HCT116 (cell line): ENCODE measurements around the gene PBX1. TPM values are rescaled to one million over a fixed set of nuclear protein-coding genes. Genes with fewer than 3 reads are reported as not detected.

ENCODE experiments used
- ATAC-seq: fragments of 200-7000 bp; cut with Tn5 transposase; 2 replicates; pipeline ENCODE4 v1.9.1; 2020; ENCODE audit warnings: mild to moderate bottlenecking, moderate library complexity
- BruUV-seq: library from RNA; stranded (reverse); fragments of 400-500 nt; replicated peaks from 2 replicates; lab custom pipeline; 2021; lab: Mats Ljungman, UMichigan
- CTCF ChIA-PET: fragments of 300-600 bp; sonication (Branson Sonifier 250); formaldehyde crosslinking; loops from one replicate; lab custom pipeline; 2021; ENCODE audit warnings: antibody characterized with exemption; lab: Charles Lee
- POLR2A ChIA-PET: fragments of 300-600, 350-600 bp; sonication (Branson Sonifier 250); formaldehyde crosslinking; loops from one replicate; lab custom pipeline; 2021; ENCODE audit warnings: antibody characterized with exemption; lab: Charles Lee
- RAD21 ChIA-PET, 2 experiments: fragments of 300-600 bp; sonication (Branson Sonifier 250); formaldehyde crosslinking; loops; one replicate each; lab custom pipeline; 2023; ENCODE audit warnings: low total read pairs in 2 of 2; ENCODE audit not compliant: uncharacterized antibody in 2 of 2, unreplicated experiment in 2 of 2, low non-redundant PET in 1 of 2; lab: Charles Lee
- DNase-seq: peaks from one replicate; pipeline ENCODE4 v3.0.0-alpha.2; 2010; ENCODE audit warnings: low read depth, low spot score
- H2AFZ ChIP-seq: fragments of 200-600 bp; shearing (Covaris generic), sonication (generic); 2 replicates; pipeline ENCODE4 v1.6.1; 2017; ENCODE audit warnings: low read depth, mixed run types, mixed read lengths, antibody characterized with exemption, low read length; ENCODE audit not compliant: poor library complexity, severe bottlenecking
- H3K27ac ChIP-seq: 2 replicates; pipeline ENCODE4 v1.5.1; 2012; ENCODE audit warnings: low read depth, low read length
- H3K27me3 ChIP-seq: fragments of 200-600 bp; sonication (generic); 2 replicates; pipeline ENCODE4 v1.6.1; 2016; ENCODE audit warnings: mixed run types, low read length, mixed read lengths; ENCODE audit not compliant: insufficient read depth
- H3K36me3 ChIP-seq, 2 experiments: fragments of 200-500 bp in 1 of 2; fragments of 200-600 bp in 1 of 2; sonication (Bioruptor generic) in 1 of 2; sonication (generic) in 1 of 2; 2 replicates each; pipeline versions ENCODE4 v1.5.1 to v1.6.1; 2014 to 2016; ENCODE audit warnings: low read length in 2 of 2, inconsistent platforms in 1 of 2, mixed read lengths in 1 of 2, mixed run types in 1 of 2; ENCODE audit not compliant: insufficient read depth in 2 of 2, control insufficient read depth in 1 of 2
- H3K4me1 ChIP-seq, 2 experiments: fragments of 200-600 bp in 1 of 2; sonication (generic) in 1 of 2; 2 replicates each; pipeline versions ENCODE4 v1.5.1 to v1.6.1; 2012 to 2017; ENCODE audit warnings: low read length in 2 of 2, inconsistent platforms in 1 of 2, mild to moderate bottlenecking in 1 of 2, mixed read lengths in 1 of 2, mixed run types in 1 of 2, moderate library complexity in 1 of 2; ENCODE audit not compliant: insufficient read depth in 2 of 2, control insufficient read depth in 1 of 2
- H3K4me2 ChIP-seq: fragments of 200-600 bp; sonication (generic); 2 replicates; pipeline ENCODE4 v1.6.1; 2017; ENCODE audit warnings: mixed run types, low read length, mixed read lengths
- H3K4me3 ChIP-seq, 2 experiments: fragments of 200-600 bp in 1 of 2; sonication (generic) in 1 of 2; replicated peaks in 1 of 2; 2 replicates each; pipeline ENCODE4 v1.5.1; 2011 to 2016; ENCODE audit warnings: low read length in 2 of 2, control low read depth in 1 of 2, low read depth in 1 of 2, mild to moderate bottlenecking in 1 of 2, mixed read lengths in 1 of 2, mixed run types in 1 of 2
- H3K79me2 ChIP-seq: fragments of 200-600 bp; sonication (generic); 2 replicates; pipeline ENCODE4 v1.6.1; 2017; ENCODE audit warnings: mild to moderate bottlenecking, mixed run types, low read length, moderate library complexity, mixed read lengths; ENCODE audit not compliant: insufficient read depth
- H3K9ac ChIP-seq: fragments of 200-600 bp; sonication (generic); 2 replicates; pipeline ENCODE4 v1.6.1; 2016; ENCODE audit warnings: low read length, mixed read lengths
- H3K9me2 ChIP-seq: fragments of 200-600 bp; sonication (generic), shearing (Covaris generic); 2 replicates; pipeline ENCODE4 v1.6.1; 2017; ENCODE audit warnings: mixed run types, mild to moderate bottlenecking, moderate library complexity; ENCODE audit not compliant: insufficient read depth
- H3K9me3 ChIP-seq, 2 experiments: fragments of 200-500 bp in 1 of 2; fragments of 200-600 bp in 1 of 2; sonication (Bioruptor generic) in 1 of 2; sonication (generic) in 1 of 2; 2 replicates each; pipeline ENCODE4 v1.6.1; 2014 to 2017; ENCODE audit warnings: low read length in 2 of 2, mixed read lengths in 2 of 2, inconsistent platforms in 1 of 2, low read depth in 1 of 2, mild to moderate bottlenecking in 1 of 2, mixed run types in 1 of 2, moderate library complexity in 1 of 2; ENCODE audit not compliant: control insufficient read depth in 1 of 2, insufficient read depth in 1 of 2
- H4K20me1 ChIP-seq: fragments of 200-600 bp; sonication (generic), shearing (Covaris generic); 2 replicates; pipeline ENCODE4 v1.6.1; 2017; ENCODE audit warnings: mixed run types, mild to moderate bottlenecking, moderate library complexity; ENCODE audit not compliant: insufficient read depth
- CBX3 ChIP-seq: IDR thresholded peaks from 2 replicates; pipeline ENCODE4 v1.6.1; 2012; ENCODE audit warnings: low read depth
- CEBPB ChIP-seq: IDR thresholded peaks from 2 replicates; pipeline ENCODE4 v1.6.1; 2012; ENCODE audit warnings: low read depth
- ELF1 ChIP-seq: IDR thresholded peaks from 2 replicates; pipeline ENCODE4 v1.6.1; 2012; ENCODE audit warnings: low read depth, borderline replicate concordance
- EZH2 ChIP-seq: fragments of 200-600 bp; sonication (generic); IDR thresholded peaks from 2 replicates; pipeline ENCODE4 v1.6.1; 2017; ENCODE audit warnings: antibody characterized with exemption, mixed run types
- FOSL1 ChIP-seq: IDR thresholded peaks from 2 replicates; pipeline ENCODE4 v1.6.1; 2012; ENCODE audit warnings: low read depth
- JUND ChIP-seq: IDR thresholded peaks from 2 replicates; pipeline ENCODE4 v1.6.1; 2012
- POLR2A ChIP-seq: IDR thresholded peaks from 2 replicates; pipeline ENCODE4 v1.7.0; 2011; ENCODE audit warnings: borderline replicate concordance; ENCODE audit not compliant: insufficient read depth, insufficient read length; ENCODE audit errors: extremely low read depth
- RAD21 ChIP-seq: IDR thresholded peaks from 2 replicates; pipeline ENCODE4 v1.6.1; 2012; ENCODE audit warnings: low read depth, mild to moderate bottlenecking
- SIN3A ChIP-seq: IDR thresholded peaks from 2 replicates; pipeline ENCODE4 v1.6.1; 2012; ENCODE audit warnings: low read depth
- TCF7L2 ChIP-seq: IDR thresholded peaks from 2 replicates; pipeline ENCODE4 v1.7.0; 2011; ENCODE audit warnings: borderline replicate concordance, inconsistent platforms; ENCODE audit not compliant: insufficient read depth, insufficient read length; ENCODE audit errors: extremely low read depth
- ZFX ChIP-seq: fragments of 450-650 bp; IDR thresholded peaks from 2 replicates; pipeline ENCODE4 v1.6.1; 2017
- ZNF274 ChIP-seq: fragments of 200-500 bp; sonication (Bioruptor generic); IDR thresholded peaks from 2 replicates; pipeline ENCODE4 v1.6.1; 2014; ENCODE audit warnings: mild to moderate bottlenecking, low read depth, low read length, inconsistent platforms
- intact Hi-C: fragments of 100-400 bp; cut with micrococcal nuclease; formaldehyde crosslinking; loops from 2 replicates; pipeline ENCODE4 v1.10.0; 2022
- total RNA-seq: library from RNA; stranded (reverse); gene quantifications from one replicate; pipeline ENCODE4 v1.2.1, GENCODE V29; 2021; ENCODE audit not compliant: unreplicated experiment

The PBX1 gene
- total RNA-seq, 1 experiment from 2014 or later = 29.6 TPM

GRCh38 chr1:164774819-164775654 is 216.1 kb downstream of the PBX1 start:
- H3K9me2 ChIP-seq = no peaks in the 10 kb centered on the region
- H3K9ac ChIP-seq = no peak overlapping the region
- CTCF ChIA-PET = no interaction called here
- TF ChIP-seq EZH2 (no peak), ZNF274 (no peak), POLR2A (no peak), SIN3A (no peak), CEBPB (no peak), RAD21 (no peak), TCF7L2 (no peak), FOSL1 (no peak), ZFX (no peak), CBX3 (no peak), ELF1 (no peak), JUND (no peak)
- H3K79me2 ChIP-seq = no peaks in the 10 kb centered on the region
- ATAC-seq (no peak), DNase-seq (no peak)
- intact Hi-C loops = loop anchor here (1.0 kb wide), 1 partner anchor 36 kb away; no protein-coding TSS in a partner anchor
- no peaks in the 10 kb centered on the region for H3K9me3 ChIP-seq
- peaks cover 39% of the 10 kb centered on the region in 2 experiments for H3K4me1 ChIP-seq
- RAD21 ChIA-PET = no interaction called here
- H3K27ac ChIP-seq = no peak overlapping the region
- H2AFZ ChIP-seq = no peak overlapping the region
- H4K20me1 ChIP-seq = no peaks in the 10 kb centered on the region
- no peaks in the 10 kb centered on the region for H3K27me3 ChIP-seq
- no TSS peak for BruUV-seq
- no peak overlapping the region for H3K4me3 ChIP-seq
- no peak overlapping the region for H3K4me2 ChIP-seq
- POLR2A ChIA-PET = no interaction called here
- H3K36me3 ChIP-seq = no peaks in the 10 kb centered on the region

GRCh38 chr1:164777518-164777917 is 218.5 kb downstream of the PBX1 start:
- Histone ChIP-seq H3K27ac (no peak overlapping the region), H3K9ac (no peak overlapping the region), H3K27me3 (no peaks in the 10 kb centered on the region), H3K9me3 (no peaks in the 10 kb centered on the region), H3K4me1 (peaks cover 40 to 46% of the 10 kb centered on the region in 2 experiments), H3K79me2 (no peaks in the 10 kb centered on the region), H2AFZ (no peak overlapping the region), H4K20me1 (no peaks in the 10 kb centered on the region), H3K4me3 (no peak overlapping the region), H3K36me3 (no peaks in the 10 kb centered on the region), H3K4me2 (no peak overlapping the region), H3K9me2 (no peaks in the 10 kb centered on the region)
- no TSS peak for BruUV-seq
- ChIA-PET RAD21 (no interaction called here), CTCF (no interaction called here), POLR2A (no interaction called here)
- TF ChIP-seq SIN3A (no peak), CEBPB (no peak), ZFX (no peak)
- intact Hi-C loops = no loop called here
- DNase-seq (no peak), ATAC-seq (no peak)
